ENCODE data around the gene PSMG1. TPM values are rescaled to one million over a fixed set of nuclear protein-coding genes. Genes with fewer than 3 reads are reported as not detected.

Gene PSMG1
- total and polyA plus RNA-seq, 9 of the 15 experiments (the other 6 are each of a cell fraction or from before 2014, with no cell fraction given), result 54.5 to 427 (median 328) TPM

- TF ChIP-seq ATF3 (IDR thresholded peaks at IDR 0.05) (no peak), ATF3 (CRISPR knock-in tag; conservative IDR thresholded peaks at IDR 0.05) (no peak), ELF2 (CRISPR knock-in tag; IDR thresholded peaks at IDR 0.05) (no peak), ASH1L (IDR thresholded peaks at IDR 0.05; ENCODE audit: borderline replicate concordance, low read depth, partially characterized antibody) (no peak), KLF10 (CRISPR knock-in tag; IDR thresholded peaks at IDR 0.05) (no peak), XRCC3 (IDR thresholded peaks at IDR 0.05) (no peak), ZNF592 (IDR thresholded peaks at IDR 0.05) (no peak), TAF7 (tag; IDR thresholded peaks at IDR 0.05) (0 out of 2 replicates have a peak, but pooled peaks have one; percentile 33), AFF4 (CRISPR knock-in tag; IDR thresholded peaks at IDR 0.05) (0 out of 2 replicates have a peak, but pooled peaks have one; percentile 77), RBM22 (IDR thresholded peaks at IDR 0.05; ENCODE audit: low read depth, low read length, poor library complexity, severe bottlenecking) (no peak), TBL1XR1 (IDR thresholded peaks at IDR 0.05; ENCODE audit: low read length in 2 of 2) (no peak), RFX1 (IDR thresholded peaks at IDR 0.05) (no peak), TARDBP (IDR thresholded peaks at IDR 0.05) (peak; percentile 55; the same call in 1 of the 2 replicates), CREB1 (IDR thresholded peaks at IDR 0.05) (no peak), CREB1 (CRISPR knock-in tag; IDR thresholded peaks at IDR 0.05) (no peak), KAT7 (CRISPR knock-in tag; IDR thresholded peaks at IDR 0.05; ENCODE audit: borderline replicate concordance) (0 out of 2 replicates have a peak, but pooled peaks have one; percentile 68), ZBTB17 (CRISPR knock-in tag; IDR thresholded peaks at IDR 0.05) (no peak), PYGO2 (tag; IDR thresholded peaks at IDR 0.05) (no peak)
Observed at GRCh38 chr21:39184050-39184980, 1.1 kb upstream of the PSMG1 start (continued).
